Neural cell (in vitro differentiated cells): ENCODE measurements around the gene PLEKHN1. TPM values are rescaled to one million over a fixed set of nuclear protein-coding genes. Genes with fewer than 3 reads are reported as not detected.
A peak's percentile ranks its signal among the peaks of the same experiment; 100 is the strongest.

Experiments used
- H2AFZ ChIP-seq: fragments of 200-600, 300-800 bp; sonication (generic), shearing (Covaris generic); 2 replicates; pipeline ENCODE4 v1.6.0; 2014; ENCODE audit warnings: low read depth, mild to moderate bottlenecking, antibody characterized with exemption, low read length, moderate library complexity
- H3F3A ChIP-seq: fragments of 200-600 bp; shearing (Covaris generic); 2 replicates; pipeline ENCODE4 v1.6.1; 2016; ENCODE audit warnings: mild to moderate bottlenecking, moderate library complexity, mixed read lengths, antibody characterized with exemption, low read length; ENCODE audit not compliant: insufficient read depth, poor library complexity, severe bottlenecking
- H3K27ac ChIP-seq: fragments of 200-600, 300-800 bp; sonication (generic), shearing (Covaris generic); 2 replicates; pipeline ENCODE4 v1.5.1; 2014; ENCODE audit warnings: mild to moderate bottlenecking, low read length, moderate library complexity
- H3K27me3 ChIP-seq: fragments of 300-800, 200-600 bp; sonication (generic), shearing (Covaris generic); 2 replicates; pipeline ENCODE4 v1.6.0; 2014; ENCODE audit warnings: mild to moderate bottlenecking, low read depth, low read length, moderate library complexity; ENCODE audit not compliant: insufficient read depth
- H3K36me3 ChIP-seq: fragments of 300-800, 200-600 bp; sonication (generic), shearing (Covaris generic); 2 replicates; pipeline ENCODE4 v1.5.1; 2014; ENCODE audit warnings: mild to moderate bottlenecking, antibody characterized with exemption, low read length, moderate library complexity; ENCODE audit not compliant: insufficient read depth
- H3K4me2 ChIP-seq: fragments of 300-800, 200-600 bp; sonication (generic), shearing (Covaris generic); 2 replicates; pipeline ENCODE4 v1.6.0; 2014; ENCODE audit warnings: mild to moderate bottlenecking, low read length
- H3K4me3 ChIP-seq: fragments of 300-800, 200-600 bp; sonication (generic), shearing (Covaris generic); 2 replicates; pipeline ENCODE4 v1.5.1; 2014; ENCODE audit warnings: mild to moderate bottlenecking, low read length, moderate library complexity
- H3K79me2 ChIP-seq: fragments of 200-600 bp; shearing (Covaris generic); replicated peaks from 2 replicates; pipeline ENCODE4 v1.6.0; 2014; ENCODE audit warnings: mild to moderate bottlenecking, low read length, moderate library complexity; ENCODE audit not compliant: insufficient read depth
- H3K9ac ChIP-seq: fragments of 300-800, 200-600 bp; sonication (generic), shearing (Covaris generic); 2 replicates; pipeline ENCODE4 v1.6.1; 2016; ENCODE audit warnings: mild to moderate bottlenecking, low read length, mixed read lengths
- H3K9me2 ChIP-seq: fragments of 200-600 bp; shearing (Covaris generic); 2 replicates; pipeline ENCODE4 v1.6.1; 2016; ENCODE audit warnings: mild to moderate bottlenecking, low read length, mixed read lengths; ENCODE audit not compliant: insufficient read depth
- H3K9me3 ChIP-seq: fragments of 200-600, 300-800 bp; sonication (generic), shearing (Covaris generic); 2 replicates; pipeline ENCODE4 v1.6.1; 2016; ENCODE audit warnings: mild to moderate bottlenecking, mixed run types, low read length, moderate library complexity, mixed read lengths
- H4K20me1 ChIP-seq: fragments of 200-600 bp; shearing (Covaris generic); 2 replicates; pipeline ENCODE4 v1.6.1; 2016; ENCODE audit warnings: mild to moderate bottlenecking, mixed run types; ENCODE audit not compliant: insufficient read depth
- EP300 ChIP-seq: fragments of 450-650 bp; conservative IDR thresholded peaks from 2 replicates; pipeline ENCODE4 v1.6.1; 2014; ENCODE audit warnings: antibody characterized with exemption, mild to moderate bottlenecking, moderate library complexity; ENCODE audit not compliant: poor library complexity, severe bottlenecking
- EZH2 ChIP-seq: fragments of 200-600, 300-800 bp; shearing (Covaris generic), sonication (generic); IDR thresholded peaks from 2 replicates; pipeline ENCODE4 v1.6.1; 2014; ENCODE audit warnings: antibody characterized with exemption, low read length, borderline replicate concordance, mild to moderate bottlenecking; ENCODE audit not compliant: insufficient read depth, poor library complexity, severe bottlenecking
- MXI1 ChIP-seq: fragments of 450-650 bp; conservative IDR thresholded peaks from 2 replicates; pipeline ENCODE4 v1.6.1; 2014; ENCODE audit warnings: antibody characterized with exemption, mild to moderate bottlenecking; ENCODE audit not compliant: poor library complexity, severe bottlenecking
- POLR2AphosphoS5 ChIP-seq: IDR thresholded peaks from 2 replicates; pipeline ENCODE4 v1.6.1; 2012
- RAD21 ChIP-seq: fragments of 450-650 bp; conservative IDR thresholded peaks from 2 replicates; pipeline ENCODE4 v1.6.1; 2014; ENCODE audit warnings: antibody characterized with exemption, mild to moderate bottlenecking, moderate library complexity
- SMC3 ChIP-seq: fragments of 450-650 bp; conservative IDR thresholded peaks from 2 replicates; pipeline ENCODE4 v1.6.1; 2014; ENCODE audit warnings: antibody characterized with exemption, mild to moderate bottlenecking, moderate library complexity; ENCODE audit not compliant: poor library complexity
- TAF1 ChIP-seq: IDR thresholded peaks from 2 replicates; pipeline ENCODE4 v1.6.1; 2012; ENCODE audit warnings: low read depth
- polyA plus RNA-seq: library from polyadenylated mRNA; depleted of rRNA; stranded (reverse); fragments of >200 nt; gene quantifications from 2 replicates; pipeline ENCODE4 v1.2.3, GENCODE V29; 2014
- TF ChIP-seq, protein P1 (sequence below): IDR thresholded peaks from 2 replicates; pipeline ENCODE4 v1.6.1; 2012; ENCODE audit warnings: borderline replicate concordance

PLEKHN1 gene
- polyA plus RNA-seq, 1 donor from 2014 or later: 1.1 TPM

DNA sequence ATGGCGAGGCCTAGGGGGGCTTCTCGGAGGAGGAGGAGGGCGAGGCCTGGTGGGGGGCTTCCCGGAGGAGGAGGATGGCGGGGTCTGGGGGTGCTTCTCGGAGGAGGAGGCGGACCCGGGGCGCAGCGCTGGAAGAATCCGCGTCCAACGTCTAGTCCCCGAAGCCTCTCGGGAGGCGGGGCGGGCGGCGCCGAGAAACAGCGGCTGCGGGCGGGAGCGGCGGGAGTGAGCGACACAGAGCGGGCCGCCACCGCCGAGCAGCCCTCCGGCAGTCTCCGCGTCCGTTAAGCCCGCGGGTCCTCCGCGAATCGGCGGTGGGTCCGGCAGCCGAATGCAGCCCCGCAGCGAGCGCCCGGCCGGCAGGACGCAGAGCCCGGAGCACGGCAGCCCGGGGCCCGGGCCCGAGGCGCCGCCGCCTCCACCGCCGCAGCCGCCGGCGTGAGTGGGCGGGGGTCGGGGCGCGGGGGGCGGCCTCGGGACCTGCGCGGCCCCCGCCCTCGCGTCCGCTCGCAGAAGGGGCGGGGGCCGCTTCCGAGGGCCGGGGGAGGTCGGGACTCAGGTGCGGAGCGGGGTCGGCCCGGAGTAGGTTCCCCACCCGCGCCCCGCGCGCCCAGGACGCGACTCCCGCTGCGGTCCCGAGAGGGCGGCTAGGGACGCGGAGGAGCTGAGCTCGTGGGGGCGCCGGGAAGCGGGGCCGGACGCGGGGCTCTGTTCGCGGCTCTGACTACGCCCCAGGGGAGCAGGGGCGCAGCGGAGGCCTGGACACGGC, 5.7 kb upstream of the PLEKHN1 start, which contains the start of gene KLHL17:
Gene KLHL17 (plus strand): TSS at position 222 of the 769 bp plus-strand sequence. CDS start 110 bp downstream, at position 332.
- H3K79me2 ChIP-seq: peaks cover 7% of the 10 kb centered on the region
- peak within 1 kb of the TSS; percentile 63 for H3K9ac ChIP-seq
- peak; percentile 27 for TF ChIP-seq TAF1
- no peak for TF ChIP-seq RAD21
- peak; percentile 47 for TF ChIP-seq EP300
- TF ChIP-seq SMC3: no peak
- TF ChIP-seq, protein P1, sequence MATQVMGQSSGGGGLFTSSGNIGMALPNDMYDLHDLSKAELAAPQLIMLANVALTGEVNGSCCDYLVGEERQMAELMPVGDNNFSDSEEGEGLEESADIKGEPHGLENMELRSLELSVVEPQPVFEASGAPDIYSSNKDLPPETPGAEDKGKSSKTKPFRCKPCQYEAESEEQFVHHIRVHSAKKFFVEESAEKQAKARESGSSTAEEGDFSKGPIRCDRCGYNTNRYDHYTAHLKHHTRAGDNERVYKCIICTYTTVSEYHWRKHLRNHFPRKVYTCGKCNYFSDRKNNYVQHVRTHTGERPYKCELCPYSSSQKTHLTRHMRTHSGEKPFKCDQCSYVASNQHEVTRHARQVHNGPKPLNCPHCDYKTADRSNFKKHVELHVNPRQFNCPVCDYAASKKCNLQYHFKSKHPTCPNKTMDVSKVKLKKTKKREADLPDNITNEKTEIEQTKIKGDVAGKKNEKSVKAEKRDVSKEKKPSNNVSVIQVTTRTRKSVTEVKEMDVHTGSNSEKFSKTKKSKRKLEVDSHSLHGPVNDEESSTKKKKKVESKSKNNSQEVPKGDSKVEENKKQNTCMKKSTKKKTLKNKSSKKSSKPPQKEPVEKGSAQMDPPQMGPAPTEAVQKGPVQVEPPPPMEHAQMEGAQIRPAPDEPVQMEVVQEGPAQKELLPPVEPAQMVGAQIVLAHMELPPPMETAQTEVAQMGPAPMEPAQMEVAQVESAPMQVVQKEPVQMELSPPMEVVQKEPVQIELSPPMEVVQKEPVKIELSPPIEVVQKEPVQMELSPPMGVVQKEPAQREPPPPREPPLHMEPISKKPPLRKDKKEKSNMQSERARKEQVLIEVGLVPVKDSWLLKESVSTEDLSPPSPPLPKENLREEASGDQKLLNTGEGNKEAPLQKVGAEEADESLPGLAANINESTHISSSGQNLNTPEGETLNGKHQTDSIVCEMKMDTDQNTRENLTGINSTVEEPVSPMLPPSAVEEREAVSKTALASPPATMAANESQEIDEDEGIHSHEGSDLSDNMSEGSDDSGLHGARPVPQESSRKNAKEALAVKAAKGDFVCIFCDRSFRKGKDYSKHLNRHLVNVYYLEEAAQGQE: peak; percentile 57
- TF ChIP-seq MXI1: peak; percentile 18
- peak; percentile 49 for TF ChIP-seq POLR2AphosphoS5
- no peak for TF ChIP-seq EZH2
- no peaks in the 10 kb centered on the region for H3K9me3 ChIP-seq
- peak within 1 kb of the TSS; percentile 35 for H3K4me2 ChIP-seq
- no peak within 1 kb of the TSS for H2AFZ ChIP-seq
- peaks cover 2% of the 10 kb centered on the region for H3K27me3 ChIP-seq
- no peaks in the 10 kb centered on the region for H3K36me3 ChIP-seq
- H3K27ac ChIP-seq: no peak within 1 kb of the TSS
- H4K20me1 ChIP-seq: no peaks in the 10 kb centered on the region
- H3K9me2 ChIP-seq: no peaks in the 10 kb centered on the region
- no peaks in the 10 kb centered on the region for H3F3A ChIP-seq
- peak within 1 kb of the TSS; percentile 65 for H3K4me3 ChIP-seq

GRCh38 chr1:961132-961669, 5.1 kb upstream of the PLEKHN1 start:
- H3K79me2 ChIP-seq: peaks cover 7% of the 10 kb centered on the region
- peak overlapping the region; percentile 65 for H3K4me3 ChIP-seq
- H4K20me1 ChIP-seq: no peaks in the 10 kb centered on the region
- peak overlapping the region; percentile 63 for H3K9ac ChIP-seq
- H3F3A ChIP-seq: no peaks in the 10 kb centered on the region
- H3K36me3 ChIP-seq: no peaks in the 10 kb centered on the region
- no peak for TF ChIP-seq SMC3
- peak overlapping the region; percentile 35 for H3K4me2 ChIP-seq
- H3K27me3 ChIP-seq: peaks cover 9% of the 10 kb centered on the region
- H3K27ac ChIP-seq: no peak overlapping the region
- no peaks in the 10 kb centered on the region for H3K9me2 ChIP-seq
- no peaks in the 10 kb centered on the region for H3K9me3 ChIP-seq
- H2AFZ ChIP-seq: no peak overlapping the region
